HepG2 (cell line): ENCODE results near the gene AMBRA1. TPM values are rescaled to one million over a fixed set of nuclear protein-coding genes. Genes with fewer than 3 reads are reported as not detected.

Source experiments
- ATAC-seq: fragments of 200-7000 bp; cut with Tn5 transposase; 3 replicates; pipeline ENCODE4 v1.9.1; 2020; ENCODE audit warnings: mild to moderate bottlenecking, moderate library complexity
- BruUV-seq: library from RNA; stranded (reverse); fragments of 400-500 nt; replicated peaks from 2 replicates; lab custom pipeline; 2021; lab: Mats Ljungman, UMichigan
- CTCF ChIA-PET: fragments of 300-600 bp; formaldehyde crosslinking; extraction: SDS; loops from one replicate; lab custom pipeline; 2021; ENCODE audit warnings: low total read pairs, inconsistent platforms, low intra/inter-chr PET ratio; lab: Yijun Ruan, JAX
- POLR2A ChIA-PET: fragments of 350-600 bp; sonication (Branson Sonifier 250); formaldehyde crosslinking; loops from one replicate; lab custom pipeline; 2020; ENCODE audit warnings: antibody characterized with exemption, inconsistent platforms; lab: Yijun Ruan, JAX
- DNase-seq: peaks from one replicate; pipeline ENCODE4 v3.0.0-alpha.2; 2015; ENCODE audit warnings: low spot score
- FAIRE-seq: peaks from 3 replicates; lab custom pipeline; 2011; peaks lifted over from hg19 to GRCh38; lab: Jason Lieb, UNC
- H2AFZ ChIP-seq: one replicate; pipeline ENCODE4 v1.6.1; 2011; ENCODE audit warnings: low read length, inconsistent platforms
- H3K27ac ChIP-seq: fragments of 300-600 bp; 3 replicates; pipeline ENCODE4 v1.8.0; 2011; ENCODE audit warnings: mixed run types, mild to moderate bottlenecking, mixed read lengths, low read length, inconsistent platforms; ENCODE audit not compliant: insufficient read depth; ENCODE audit errors: extremely low read length
- H3K27me3 ChIP-seq, 2 experiments: fragments of 200-600 bp in 1 of 2; 2 replicates in 1 of 2; 3 replicates in 1 of 2; pipeline versions ENCODE4 v1.6.0 to v1.8.0; 2011; ENCODE audit warnings: low read length in 2 of 2, mild to moderate bottlenecking in 2 of 2, moderate library complexity in 2 of 2, inconsistent platforms in 1 of 2; ENCODE audit not compliant: insufficient read depth in 2 of 2, control insufficient read depth in 1 of 2
- H3K36me3 ChIP-seq, 2 experiments: fragments of 200-600 bp in 1 of 2; replicated peaks in 1 of 2; 2 replicates in 1 of 2; 3 replicates in 1 of 2; pipeline versions ENCODE4 v1.5.1 to v1.8.0; 2011; ENCODE audit warnings: low read length in 2 of 2, inconsistent platforms in 1 of 2; ENCODE audit not compliant: insufficient read depth in 2 of 2, control insufficient read depth in 1 of 2
- H3K4me1 ChIP-seq: 2 replicates; pipeline ENCODE4 v1.5.1; 2012; ENCODE audit warnings: low read length, inconsistent platforms; ENCODE audit not compliant: insufficient read depth
- H3K4me2 ChIP-seq: 2 replicates; pipeline ENCODE4 v1.6.0; 2011; ENCODE audit warnings: low read depth, low read length, inconsistent platforms
- H3K4me3 ChIP-seq, 3 experiments: fragments of 200-600 bp in 1 of 3; sonication (generic), shearing (Covaris generic) in 1 of 3; replicated peaks in 1 of 3; 2 replicates each; pipeline ENCODE4 v1.5.1; 2011 to 2016; ENCODE audit warnings: low read length in 3 of 3, inconsistent platforms in 2 of 3, low read depth in 2 of 3, mild to moderate bottlenecking in 2 of 3, control low read depth in 1 of 3, mixed read lengths in 1 of 3; ENCODE audit not compliant: insufficient read depth in 1 of 3
- H3K79me2 ChIP-seq: one replicate; pipeline ENCODE4 v1.6.1; 2011; ENCODE audit warnings: low read length, inconsistent platforms; ENCODE audit not compliant: insufficient read depth
- H3K9ac ChIP-seq: 2 replicates; pipeline ENCODE4 v1.6.0; 2011; ENCODE audit warnings: mild to moderate bottlenecking, low read depth, low read length, inconsistent platforms; ENCODE audit not compliant: insufficient read depth
- H3K9me3 ChIP-seq: 2 replicates; pipeline ENCODE4 v1.5.1; 2012; ENCODE audit warnings: mild to moderate bottlenecking, low read length
- H4K20me1 ChIP-seq: 2 replicates; pipeline ENCODE4 v1.6.0; 2011; ENCODE audit warnings: inconsistent platforms, mild to moderate bottlenecking, low read length, moderate library complexity; ENCODE audit not compliant: insufficient read depth
- BRD4 ChIP-seq: sonication (generic); formaldehyde crosslinking; IDR thresholded peaks from 2 replicates; pipeline ENCODE4 v1.4.0; 2020; ENCODE audit warnings: missing genetic modification reagents
- EP300 ChIP-seq, 3 experiments: sonication (generic) in 1 of 3; formaldehyde crosslinking in 1 of 3; IDR thresholded peaks; 2 replicates each; pipeline versions ENCODE4 v1.5.1 to v1.6.1; 2011 to 2020; ENCODE audit warnings: low read depth in 2 of 3, low read length in 2 of 3, borderline replicate concordance in 1 of 3, improper control_type of control experiment in 1 of 3, mild to moderate bottlenecking in 1 of 3, missing genetic modification reagents in 1 of 3, moderate library complexity in 1 of 3
- NFKB2 ChIP-seq: sonication (generic); formaldehyde crosslinking; IDR thresholded peaks from 2 replicates; pipeline ENCODE4 v1.4.0; 2020; ENCODE audit warnings: missing genetic modification reagents, borderline replicate concordance
- NFKBIZ ChIP-seq: IDR thresholded peaks from 2 replicates; pipeline ENCODE4 v1.6.1; 2018; ENCODE audit warnings: missing genetic modification reagents, missing compliant biosample characterization
- RXRB ChIP-seq: IDR thresholded peaks from 2 replicates; pipeline ENCODE4 v1.6.1; 2016; ENCODE audit warnings: borderline replicate concordance, missing genetic modification reagents, missing compliant biosample characterization
- ZNF616 ChIP-seq: sonication (generic); formaldehyde crosslinking; IDR thresholded peaks from 2 replicates; pipeline ENCODE4 v1.5.0; 2020; ENCODE audit warnings: low read depth, mild to moderate bottlenecking, missing genetic modification reagents
- WGBS: methylation state at CpG from one replicate; pipeline ENCODE4 v1.1.6; 2017; ENCODE audit warnings: low lambda C conversion rate; 5-methylcytosine and 5-hydroxymethylcytosine counted together
- in situ Hi-C: cut with HindIII; loops from 2 replicates; pipeline ENCODE4 v1.10.0; 2017; ENCODE audit warnings: low pct_unique_long_range_greater_than_20kb; ENCODE audit not compliant: extremely low pct_ligation_motif_present
- intact Hi-C: fragments of 100-400 bp; cut with micrococcal nuclease; formaldehyde crosslinking; loops from one replicate; pipeline ENCODE4 v1.10.0; 2022; ENCODE audit not compliant: unreplicated experiment
- polyA plus RNA-seq, 8 experiments: library from polyadenylated mRNA; depleted of rRNA in 3 of 8; stranded (reverse) in 7 of 8; unstranded in 1 of 8; fragments of >200 nt; fragmentation: Illumina TruSeq in 4 of 8; extraction: Trizol in 4 of 8; gene quantifications; 2 replicates each; pipeline versions ENCODE4 v1.2.1 to v1.2.3, GENCODE V29; 2011 to 2016; ENCODE audit warnings: low read depth in 4 of 8, missing spikeins in 1 of 8, mixed read lengths in 1 of 8; ENCODE audit not compliant: insufficient read depth in 1 of 8
- total RNA-seq, 5 experiments: library from RNA; depleted of rRNA; stranded (reverse); fragments of >200 nt; fragmentation: Illumina TruSeq; extraction: Trizol; gene quantifications; 2 replicates each; pipeline ENCODE4 v1.2.3, GENCODE V29; 2016; ENCODE audit warnings: low read depth in 1 of 5

The AMBRA1 gene
- total and polyA plus RNA-seq, 2 of the 13 experiments (the other 11 are each of a cell fraction or from before 2014, with no cell fraction given), result 15.7 to 26.0 TPM

- TF ChIP-seq NFKB2 (no peak), ZNF616 (CRISPR knock-in tag) (no peak), NFKBIZ (CRISPR knock-in tag) (no peak), RXRB (CRISPR knock-in tag) (0 out of 2 replicates have a peak, but pooled peaks have one; percentile 21), BRD4 (CRISPR knock-in tag) (no peak)
Measured at GRCh38 chr11:46633291-46634217, 39.7 kb upstream of the AMBRA1 start (continued).

DNA sequence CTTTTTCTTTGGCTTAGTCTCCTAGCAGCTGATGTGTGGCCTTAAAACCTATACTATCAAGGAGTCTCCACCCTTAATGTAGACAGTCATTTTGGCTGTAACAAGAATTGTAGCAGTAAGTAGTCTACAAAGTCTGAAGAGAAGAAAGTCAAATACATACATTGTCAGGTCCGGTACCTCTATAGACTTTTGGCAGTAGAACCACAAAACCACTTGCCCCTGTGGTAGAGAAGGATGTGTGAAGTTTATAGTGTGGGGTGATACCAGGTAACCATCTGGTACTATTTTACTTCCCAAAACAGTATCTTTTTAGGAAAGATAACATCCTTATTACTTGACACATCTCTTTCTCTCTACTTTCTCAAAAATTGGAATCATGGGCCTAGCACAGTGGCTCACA is 38.7 kb upstream of the AMBRA1 start:
- FAIRE-seq, result no peak

More for the DNA sequence above, 38.7 kb upstream of the AMBRA1 start:
- 94% methylated on average over 1 of the region's 1 CpG for WGBS
- Histone ChIP-seq H3K27me3 (no peaks in the 10 kb centered on the region), H3K4me2 (no peak overlapping the region), H4K20me1 (no peaks in the 10 kb centered on the region), H2AFZ (no peak overlapping the region), H3K79me2 (peaks cover 7% of the 10 kb centered on the region), H3K36me3 (peaks cover 7 to 47% of the 10 kb centered on the region in 2 experiments; a peak in 4 of 5 replicates), H3K9me3 (no peaks in the 10 kb centered on the region), H3K27ac (no peak overlapping the region)
- TSS peak; percentile 39 for BruUV-seq
- no peak for ATAC-seq
- CTCF ChIA-PET, result no interaction called here
- TF ChIP-seq EP300 (IDR thresholded peaks at IDR 0.05; ENCODE audit: low read depth in 2 of 2, low read length in 2 of 2) (no peak), EP300 (CRISPR knock-in tag; IDR thresholded peaks at IDR 0.05; ENCODE audit: borderline replicate concordance) (no peak)
- TF ChIP-seq, all 625 proteins: peak for 0
- DNase-seq, result no peak
- Histone ChIP-seq H3K9ac (no peak overlapping the region), H3K4me1 (peaks cover 26% of the 10 kb centered on the region), H3K4me3 (no peak overlapping the region)
- in situ Hi-C loops (no loop called here), intact Hi-C loops (no loop called here)
- POLR2A ChIA-PET, result no interaction called here
